HG02970 (cell line): ENCODE results near the gene MPRIP.

Experiments
- ATAC-seq: cut with Tn5 transposase; IDR thresholded peaks from one replicate; pipeline ENCODE4 v1.9.1; 2021; ENCODE audit warnings: mild to moderate bottlenecking, moderate library complexity, moderate number of reproducible peaks; ENCODE audit not compliant: unreplicated experiment, low FRiP score

Gene MPRIP

DNA sequence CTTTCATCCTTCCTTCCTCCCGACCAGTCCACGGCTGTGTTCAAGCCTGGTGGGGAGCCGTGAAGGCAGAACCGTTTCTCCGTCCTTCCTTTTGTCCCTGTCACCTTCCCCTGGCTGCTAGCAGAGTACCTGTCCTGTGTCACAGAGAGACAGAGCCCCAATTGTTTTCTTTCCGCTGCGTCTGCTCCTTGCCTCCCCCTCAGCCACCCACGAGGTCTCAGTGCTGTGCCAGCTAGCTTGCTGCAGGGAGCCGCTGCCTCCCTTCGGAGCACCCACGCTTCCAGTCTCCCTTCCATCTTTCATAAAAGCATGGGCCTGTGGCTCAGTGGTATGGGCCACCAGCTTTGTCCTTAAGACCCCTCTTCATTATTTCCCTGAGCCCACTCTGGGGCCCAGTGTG is 62.2 kb downstream of the MPRIP start:
- no peak for ATAC-seq

DNA sequence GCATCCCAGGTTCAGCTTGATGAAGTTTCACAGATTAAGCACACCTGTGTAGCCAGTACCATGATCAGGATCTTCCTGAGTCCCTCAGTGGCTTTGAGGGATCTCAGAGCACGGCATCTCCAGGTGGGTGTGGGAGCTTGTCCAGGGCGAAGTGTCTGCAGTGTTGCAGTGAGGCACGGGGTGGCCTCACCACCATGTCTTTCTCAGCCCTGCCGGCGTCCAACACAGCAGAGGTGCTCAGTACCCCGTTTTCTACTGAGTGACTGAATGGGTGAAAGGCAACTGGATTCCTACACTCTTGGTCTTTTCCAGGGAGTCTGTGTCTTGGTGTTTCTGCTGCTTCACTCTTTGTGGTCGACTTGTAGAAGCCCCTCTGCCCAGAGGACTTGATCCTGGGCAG is 63.7 kb downstream of the MPRIP start:
- ATAC-seq, result no peak

DNA sequence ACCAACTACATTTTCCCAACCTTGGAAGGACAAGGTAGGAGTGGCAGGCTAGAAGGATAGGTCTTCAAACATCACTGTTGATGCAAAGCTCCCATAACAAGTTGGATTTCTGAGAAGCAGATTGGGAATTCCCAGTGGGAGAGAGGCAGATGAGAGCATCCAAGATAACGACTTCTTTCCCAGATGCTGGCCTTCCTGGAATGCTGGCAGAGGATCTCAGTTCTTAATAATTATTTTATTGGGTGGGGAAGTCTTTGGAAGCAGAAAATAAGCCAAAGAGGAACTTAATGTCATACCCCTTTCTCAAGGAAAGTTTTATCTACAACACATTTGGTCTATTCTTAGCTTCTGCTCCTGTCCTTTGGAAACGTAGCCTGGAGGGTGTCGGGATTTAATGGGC is 64.5 kb downstream of the MPRIP start:
- no peak for ATAC-seq

DNA sequence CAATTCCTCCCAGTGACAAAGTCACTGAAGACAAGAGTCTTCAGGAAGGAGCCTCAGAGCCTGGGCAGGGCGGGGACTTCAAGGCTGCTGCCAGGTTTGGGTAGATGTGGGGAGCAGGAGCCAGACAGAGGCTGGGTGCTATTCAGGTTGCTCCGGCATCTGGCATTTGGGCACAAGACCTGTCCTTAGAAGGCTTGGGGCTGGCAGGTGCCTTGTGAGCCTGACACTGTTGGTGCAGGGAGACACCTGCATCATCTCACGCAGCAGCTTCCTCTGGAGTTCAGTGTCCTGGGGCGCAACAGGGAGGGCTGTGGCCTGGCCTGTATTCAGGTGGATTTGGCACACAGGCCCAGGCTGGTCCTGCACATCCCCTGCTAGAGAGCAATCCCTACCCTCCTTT is 65.0 kb downstream of the MPRIP start:
- ATAC-seq, result no peak

DNA sequence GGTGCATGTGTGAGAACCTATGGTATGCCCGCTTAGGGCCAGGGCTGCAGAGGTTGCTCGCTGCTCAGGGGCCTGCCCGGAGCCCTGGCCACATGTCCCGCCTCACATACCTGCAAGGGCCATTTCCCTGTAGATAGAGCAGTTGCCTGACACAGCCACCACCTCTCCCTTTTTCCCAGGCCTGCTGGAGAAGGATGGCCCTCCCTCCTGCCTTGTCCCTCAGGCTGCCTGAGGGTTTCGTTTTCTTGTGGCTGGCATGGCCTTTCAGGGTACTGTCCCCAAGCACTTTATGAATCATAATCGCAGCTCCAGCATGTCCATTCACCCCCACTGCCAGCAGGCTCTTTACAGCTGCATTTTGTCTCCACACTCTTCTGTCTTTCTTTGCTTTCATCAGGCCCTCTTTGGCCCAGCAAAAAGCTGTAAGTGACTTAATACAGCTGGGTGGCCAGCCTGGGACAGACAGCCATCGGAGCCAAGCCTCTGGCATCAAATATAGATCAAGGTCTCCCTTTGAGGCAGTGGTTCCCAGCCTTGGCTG is 65.7 kb downstream of the MPRIP start:
- no peak for ATAC-seq

DNA sequence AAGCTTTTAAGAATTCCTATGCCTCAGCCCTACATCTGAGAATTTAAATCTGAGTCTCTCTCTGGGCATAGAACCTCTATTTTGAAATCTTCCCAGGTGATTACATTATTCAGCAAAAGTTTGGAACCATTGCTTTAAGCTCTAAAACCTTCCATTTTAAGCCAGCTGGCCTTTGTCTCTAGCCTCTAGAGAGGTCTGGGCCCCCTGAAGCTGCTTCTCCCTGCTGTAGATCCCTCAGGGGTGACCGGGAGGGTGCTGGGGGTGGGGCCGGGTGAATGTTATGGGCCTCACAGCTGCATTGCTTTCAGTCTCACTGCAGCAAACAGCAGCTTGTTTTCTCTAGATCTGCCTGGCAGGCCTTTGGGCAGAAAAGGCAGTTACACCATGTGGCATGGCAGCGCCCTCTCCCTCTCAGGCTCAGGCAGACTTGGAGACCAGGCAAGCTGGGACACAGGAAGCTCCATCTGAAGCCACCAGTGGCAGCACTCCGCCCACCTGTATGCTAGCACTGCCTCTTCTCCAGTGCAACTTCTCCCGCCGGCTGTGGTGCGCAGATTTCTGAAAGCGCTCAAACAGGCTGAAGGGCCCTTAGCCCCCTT is 66.3 kb downstream of the MPRIP start:
- no peak for ATAC-seq

DNA sequence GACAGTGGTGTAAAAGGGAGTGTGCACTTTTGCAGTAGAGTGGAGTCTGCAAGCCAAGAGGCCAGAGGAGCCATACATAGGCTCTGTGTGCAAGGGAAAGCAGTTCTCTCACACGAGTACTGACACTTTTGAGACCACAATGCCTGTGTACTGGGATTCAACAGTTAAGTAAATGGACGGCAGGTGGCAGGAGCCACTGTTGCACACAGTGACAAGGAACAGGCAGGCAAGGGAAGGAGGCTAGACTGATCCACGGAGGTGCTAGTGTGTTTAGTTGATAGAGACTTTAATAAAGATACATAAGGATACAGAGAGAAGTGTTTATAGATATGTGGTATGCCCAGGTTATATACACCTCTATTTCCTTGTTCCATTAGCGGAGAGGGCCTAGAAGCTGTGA is 67.0 kb downstream of the MPRIP start:
- ATAC-seq, result no peak

DNA sequence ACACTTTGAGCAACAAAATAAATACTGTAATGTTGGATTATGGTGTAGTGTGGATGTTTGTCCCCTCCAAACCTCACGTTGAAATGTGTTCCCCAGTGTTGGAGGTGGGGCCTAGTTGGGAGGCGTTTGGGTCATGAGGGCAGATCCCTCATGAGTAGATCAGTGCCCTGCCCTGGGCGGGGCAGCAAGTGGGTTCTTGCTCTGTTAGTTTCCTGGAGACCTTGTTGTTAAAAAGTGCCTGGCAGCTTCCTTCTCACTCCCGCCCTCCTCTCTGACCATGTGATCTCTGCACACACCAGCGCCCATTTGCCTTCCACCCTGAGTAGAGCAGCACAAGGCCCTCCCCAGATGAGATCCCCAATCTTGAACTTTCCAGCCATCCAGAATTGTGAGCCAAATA is 67.7 kb downstream of the MPRIP start:
- no peak for ATAC-seq

DNA sequence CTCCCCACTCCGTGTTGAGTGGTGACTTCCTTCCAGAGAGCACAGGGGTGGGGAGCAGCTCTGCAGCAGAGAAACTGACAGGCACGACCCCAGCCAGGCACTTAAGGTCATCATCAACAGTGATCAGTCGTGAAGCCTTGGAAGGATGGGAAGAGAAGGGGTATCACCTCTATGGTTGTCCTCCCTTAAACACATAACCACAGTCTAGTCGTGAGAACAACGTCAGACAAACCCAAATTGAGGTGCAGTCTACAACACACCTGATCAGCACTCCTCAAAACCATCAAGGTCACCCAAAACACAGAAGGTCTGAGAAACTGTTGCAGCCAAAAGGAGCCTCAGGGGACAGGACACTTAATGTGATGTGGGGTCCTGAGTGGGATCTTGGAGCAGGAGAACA is 68.3 kb downstream of the MPRIP start:
- no peak for ATAC-seq

DNA sequence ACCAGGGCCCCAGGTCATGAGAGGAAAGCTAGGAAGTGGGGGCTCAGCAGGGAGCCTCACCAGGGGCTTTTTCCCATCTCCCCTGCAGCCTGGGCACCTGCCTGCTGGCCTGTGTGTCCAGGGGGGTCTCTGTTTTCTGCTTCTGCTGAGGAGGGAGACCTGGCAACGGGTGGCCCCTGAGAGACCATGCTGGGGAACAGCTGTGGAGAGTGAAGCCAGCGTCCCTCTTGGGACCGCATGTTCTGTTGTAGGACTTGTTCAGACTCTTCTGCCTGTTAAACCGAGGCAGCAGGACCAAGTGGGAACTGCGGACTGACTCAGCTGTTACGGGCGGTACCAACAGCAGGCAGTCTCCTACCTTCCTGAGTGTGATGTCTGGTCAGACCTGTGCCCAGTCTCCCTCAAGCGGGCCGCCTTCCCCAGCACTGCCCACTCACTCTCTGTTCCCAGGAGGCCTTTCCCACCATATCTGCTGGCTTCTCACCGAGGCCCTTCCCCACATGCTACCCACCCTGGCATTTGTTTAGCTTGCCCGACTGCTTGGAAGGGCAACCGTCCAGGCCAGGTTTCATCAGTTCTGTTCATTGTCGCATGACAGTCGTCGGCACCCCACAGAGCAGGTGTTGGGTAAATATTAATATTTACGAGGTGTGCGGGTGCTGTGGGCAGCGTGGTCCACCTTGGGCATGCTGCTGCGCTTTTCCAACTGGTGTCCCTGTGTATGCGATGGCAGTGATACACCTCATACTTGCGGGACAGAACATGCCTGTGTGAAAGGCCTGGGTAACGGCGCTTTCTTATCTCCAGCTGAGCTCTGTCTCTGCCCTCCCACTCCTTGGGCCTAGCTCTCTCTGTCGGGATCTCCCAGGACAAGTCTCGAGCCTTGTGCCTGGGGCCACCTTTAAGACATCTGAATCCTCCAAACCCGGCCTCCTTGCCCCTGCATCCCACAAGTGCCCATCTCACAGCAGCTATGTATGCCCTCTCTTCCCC is 69.4 kb downstream of the MPRIP start:
- no peak for ATAC-seq

DNA sequence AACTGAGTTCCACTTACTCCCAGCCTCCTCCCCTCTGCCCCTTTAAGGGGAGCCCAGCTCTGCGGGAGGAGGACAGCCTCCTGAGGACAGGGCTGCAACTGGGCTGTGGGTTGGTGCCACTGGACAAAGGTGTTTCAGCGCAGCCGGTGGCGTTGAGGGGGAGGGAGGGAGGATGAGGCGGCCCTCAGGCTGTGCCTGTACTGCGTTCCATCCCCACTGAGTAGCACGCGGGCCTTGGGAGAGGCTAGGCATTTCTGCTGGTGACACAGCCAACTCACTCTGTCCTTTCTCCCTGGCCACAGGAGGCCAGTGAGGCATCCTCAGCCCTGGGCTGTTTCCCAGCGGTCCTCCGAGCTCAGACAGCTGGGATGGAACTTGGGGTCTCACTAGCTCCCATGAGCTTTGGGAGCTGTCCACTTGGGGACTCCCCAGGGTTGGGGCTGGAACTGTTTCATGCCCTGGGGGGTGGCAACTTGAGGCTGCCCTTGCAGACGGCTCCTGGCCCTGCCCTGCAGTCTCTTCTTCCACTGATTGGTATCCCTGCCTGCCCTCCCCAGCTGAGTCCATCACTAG is 70.5 kb downstream of the MPRIP start:
- ATAC-seq, result no peak

DNA sequence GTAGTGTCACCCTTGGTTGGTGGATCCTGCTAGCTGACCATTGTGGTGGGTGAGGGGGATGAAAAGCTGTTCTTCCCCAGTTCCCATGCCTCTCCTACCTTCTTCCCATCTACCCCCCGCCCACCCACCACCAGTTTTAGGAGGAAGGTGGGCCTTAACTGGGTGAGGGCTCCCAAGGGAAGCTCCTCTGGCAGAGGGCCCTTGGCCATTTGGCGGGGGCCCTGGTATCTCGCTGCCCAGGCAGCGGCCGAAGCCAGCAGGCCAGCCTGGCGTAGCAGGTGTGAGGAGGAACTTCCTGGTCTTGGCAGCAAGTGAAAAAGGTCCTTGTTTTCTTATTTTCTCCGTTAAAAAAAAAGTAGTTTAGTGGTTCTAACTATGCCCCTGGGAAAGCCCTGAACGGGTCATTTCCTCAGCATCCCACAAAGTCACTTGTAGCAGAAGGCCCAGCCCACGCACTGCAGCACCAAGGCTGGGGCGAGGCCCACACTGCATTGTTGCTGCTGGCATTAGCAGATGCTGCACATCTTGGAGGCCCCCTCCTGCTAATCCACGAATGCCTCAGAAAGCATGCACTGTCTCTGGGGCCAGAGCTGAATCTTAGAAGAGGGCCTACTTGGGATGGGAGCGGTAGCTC is 72.5 kb downstream of the MPRIP start:
- no peak for ATAC-seq

DNA sequence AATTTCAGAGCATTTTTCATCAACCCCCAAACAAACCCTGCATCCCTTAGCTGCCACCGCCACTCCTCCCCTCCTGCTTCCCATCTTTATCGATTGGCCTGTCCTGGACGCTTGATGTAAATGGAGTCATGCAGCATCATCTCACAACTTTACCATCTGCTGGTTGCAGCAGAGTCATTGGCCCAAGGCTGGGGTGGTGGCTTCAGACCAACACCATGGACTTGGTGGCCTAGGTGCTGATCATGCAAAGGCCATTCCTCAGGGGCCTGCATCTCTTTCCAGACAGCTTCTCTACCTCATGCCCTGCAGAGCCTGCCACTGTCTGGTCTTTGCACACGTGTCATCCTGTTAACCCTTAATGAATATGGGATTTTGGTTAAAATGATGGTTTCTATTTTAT is 73.4 kb downstream of the MPRIP start:
- no peak for ATAC-seq

DNA sequence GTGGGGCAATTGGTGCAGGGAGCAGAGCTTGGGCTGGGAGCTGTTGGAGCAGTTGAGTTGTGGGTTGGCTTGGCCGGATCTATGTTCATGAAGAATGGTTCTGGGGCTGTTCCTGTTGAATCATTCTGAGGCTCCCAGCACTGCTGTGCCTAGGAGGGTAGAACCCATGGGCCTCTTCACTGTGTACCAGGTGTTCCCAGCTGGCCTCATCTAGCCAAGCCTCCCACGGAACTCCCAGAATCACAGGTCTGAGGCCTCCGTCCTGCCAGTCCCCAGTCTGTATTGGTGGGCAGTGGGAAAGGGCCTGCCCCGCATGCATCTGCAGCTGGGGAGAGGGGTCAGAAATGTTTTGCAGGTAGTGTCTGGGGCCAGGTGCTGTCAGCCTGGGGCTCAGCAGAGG is 74.1 kb downstream of the MPRIP start:
- no peak for ATAC-seq

DNA sequence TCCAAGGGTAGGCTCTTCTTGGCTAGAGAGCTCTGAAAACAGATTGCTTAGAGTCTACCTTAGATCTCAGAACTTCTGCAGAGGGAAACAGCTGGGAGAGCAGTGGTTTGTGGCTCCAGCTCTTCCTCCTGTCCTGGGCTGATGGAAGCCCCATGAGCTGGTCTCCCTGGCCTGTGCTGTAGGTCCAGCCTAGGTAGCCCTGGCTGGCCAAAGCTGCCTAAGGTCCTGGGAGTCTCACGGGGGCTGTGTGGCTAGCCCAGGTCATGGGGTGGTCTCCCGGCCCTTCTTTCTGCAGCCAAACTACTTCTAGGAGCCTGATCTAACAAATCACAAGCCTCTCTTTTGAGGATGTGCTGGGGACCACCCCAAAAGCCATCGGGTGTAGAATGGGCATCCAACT is 75.7 kb downstream of the MPRIP start:
- no peak for ATAC-seq

DNA sequence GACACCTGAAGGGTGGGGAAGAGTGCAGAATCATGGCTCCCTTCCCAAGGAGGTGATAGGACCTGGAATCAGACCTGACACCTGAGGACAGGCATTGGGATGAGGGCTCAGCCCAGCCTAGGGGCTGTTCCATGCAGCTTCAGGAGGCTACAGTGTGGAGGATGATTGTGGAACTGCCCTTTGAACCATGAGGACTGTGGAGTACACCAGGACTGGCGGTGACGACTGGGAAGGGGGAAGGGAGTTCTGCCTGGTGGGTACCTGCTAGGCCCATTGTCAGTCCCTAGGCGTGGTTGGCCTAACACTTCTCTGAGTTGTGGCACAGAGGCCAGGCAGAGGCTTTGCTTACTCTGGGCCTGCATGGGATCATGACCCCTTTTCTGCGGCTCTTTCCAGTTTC is 76.1 kb downstream of the MPRIP start:
- ATAC-seq, result no peak

DNA sequence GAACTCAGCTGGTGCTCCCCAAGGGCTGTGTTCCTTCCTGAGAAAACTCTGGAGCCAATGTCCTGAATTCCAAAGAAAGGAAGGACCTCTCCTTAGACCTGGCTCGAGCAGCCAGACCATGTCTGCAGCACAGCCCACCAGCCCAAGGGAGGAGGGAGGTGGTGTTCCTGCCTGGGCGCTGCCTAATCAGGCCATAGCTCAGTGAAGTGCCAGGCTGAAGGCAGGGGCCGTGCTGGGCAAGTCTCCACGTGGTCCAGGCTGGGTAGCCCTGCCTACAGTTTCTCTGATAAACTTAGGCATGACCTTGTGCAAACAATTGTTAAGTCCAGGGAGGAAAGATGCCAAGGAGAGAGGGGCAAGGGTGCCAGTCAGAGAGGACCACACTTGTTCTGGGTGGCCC is 76.8 kb downstream of the MPRIP start:
- ATAC-seq, result no peak

DNA sequence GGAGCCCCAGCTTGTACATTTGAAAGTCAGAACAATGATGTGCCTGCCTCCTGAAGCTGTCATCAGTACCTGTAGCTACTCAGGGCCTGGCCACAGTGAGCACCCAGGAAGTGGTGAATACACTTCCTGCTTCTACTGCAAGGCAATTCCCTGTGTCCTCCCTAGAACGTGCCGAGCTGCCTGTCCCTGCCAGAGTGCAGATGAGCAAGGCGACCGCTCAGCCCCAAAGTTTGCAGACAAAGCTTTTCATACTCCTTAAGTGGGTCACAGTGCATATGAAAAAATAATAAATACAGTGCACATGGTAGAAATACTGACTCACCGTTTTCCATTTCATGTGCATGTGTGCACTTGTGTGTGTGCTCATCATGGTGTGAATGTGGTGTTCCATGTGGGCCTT is 77.3 kb downstream of the MPRIP start:
- no peak for ATAC-seq

DNA sequence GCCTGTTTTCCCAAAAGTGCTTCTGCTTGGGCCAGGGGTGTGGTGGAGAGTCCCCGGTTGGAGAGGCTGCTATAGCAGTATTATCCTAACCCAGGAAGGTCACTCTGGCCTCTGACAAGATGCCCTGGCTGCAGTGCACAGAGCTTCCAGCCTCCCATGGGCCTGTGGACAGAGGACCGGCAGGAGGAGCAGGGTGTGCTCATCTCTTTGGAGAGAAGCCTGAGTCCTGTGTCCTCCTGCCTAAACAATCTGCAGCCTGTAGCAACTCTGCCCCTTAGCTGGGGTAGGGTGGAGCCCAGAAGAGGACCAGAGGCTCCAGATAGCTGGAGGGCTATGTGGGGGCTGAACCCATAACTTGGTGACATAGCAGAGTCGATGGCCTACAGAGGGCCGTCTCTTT is 78.0 kb downstream of the MPRIP start:
- ATAC-seq, result no peak

DNA sequence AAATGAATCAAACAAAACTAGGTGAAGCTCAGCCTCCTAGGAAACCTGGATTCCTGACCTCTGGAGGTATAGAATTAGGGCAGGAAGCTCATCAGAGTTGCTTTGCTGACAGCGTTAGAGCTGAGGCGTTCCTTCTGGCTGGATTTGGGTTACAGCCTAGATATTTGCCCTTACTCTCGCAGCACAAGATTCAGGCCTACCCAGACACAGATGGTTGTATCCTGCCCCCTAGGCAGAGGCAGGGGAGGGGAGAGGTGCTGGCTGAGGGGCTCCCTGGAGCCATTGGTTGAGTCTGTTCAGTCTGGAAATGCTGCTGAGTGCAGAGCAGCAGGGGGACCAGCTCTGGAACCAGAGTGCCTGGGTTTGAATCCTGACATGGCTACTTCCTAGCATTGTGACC is 78.4 kb downstream of the MPRIP start:
- ATAC-seq, result no peak

DNA sequence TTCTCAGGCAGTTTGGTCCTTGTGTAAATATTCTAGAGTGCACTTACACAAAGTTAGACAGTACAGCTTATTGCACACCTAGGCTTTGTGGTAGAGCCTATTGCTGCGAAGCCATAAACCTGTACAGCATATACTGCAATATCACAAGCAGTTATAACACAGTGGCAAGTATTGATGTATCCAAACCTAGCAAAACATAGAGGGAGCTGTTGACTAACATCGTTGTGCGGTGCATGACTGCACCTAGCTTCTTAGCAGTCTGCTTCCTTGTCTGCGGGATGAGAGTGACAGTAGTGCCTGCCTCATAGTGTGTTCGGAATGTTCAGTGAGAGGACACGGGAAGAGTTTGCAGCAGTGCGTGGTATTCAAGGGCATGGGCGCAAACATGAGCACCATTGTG is 78.9 kb downstream of the MPRIP start:
- no peak for ATAC-seq
